ENCODE measurements around the gene DCLK2. TPM values are rescaled to one million over a fixed set of nuclear protein-coding genes. Genes with fewer than 3 reads are reported as not detected.

The DCLK2 gene
- total RNA-seq, 6 donors from 2014 or later: 2.1 to 16.8 (median 3.3) TPM

- H3K9me3 ChIP-seq: no peaks in the 10 kb centered on the region
- ATAC-seq (ENCODE audit: low FRiP score in 2 of 2) (no peak), DNase-seq (no peak)
- no peaks in the 10 kb centered on the region for H3K27me3 ChIP-seq
- no peak overlapping the region for H3K4me3 ChIP-seq
- no peaks in the 10 kb centered on the region for H3K36me3 ChIP-seq
- no peak for TF ChIP-seq POLR2AphosphoS5 (IDR thresholded peaks at IDR 0.05)
- no peak for TF ChIP-seq POLR2A (IDR thresholded peaks at IDR 0.05)
- TF ChIP-seq CTCF (IDR thresholded peaks at IDR 0.05): no peak
- no peak for TF ChIP-seq EP300 (IDR thresholded peaks at IDR 0.05)
- 51 to 53% methylated on average over 3 of the region's 3 CpGs for WGBS, 2 donors
- no peaks in the 10 kb centered on the region for H3K4me1 ChIP-seq
- no peak overlapping the region for H3K27ac ChIP-seq
These were observed 28.6 kb downstream of the DCLK2 start for GRCh38 chr4:150106886-150107285.

GRCh38 chr4:150108691-150109090, 30.4 kb downstream of the DCLK2 start:
- Histone ChIP-seq H3K36me3 (no peaks in the 10 kb centered on the region), H3K27me3 (no peaks in the 10 kb centered on the region), H3K4me1 (no peaks in the 10 kb centered on the region), H3K27ac (no peak overlapping the region), H3K4me3 (no peak overlapping the region), H3K9me3 (no peaks in the 10 kb centered on the region)
- DNase-seq (no peak), ATAC-seq (ENCODE audit: low FRiP score in 2 of 2) (no peak)
- TF ChIP-seq CTCF (IDR thresholded peaks at IDR 0.05) (no peak), POLR2AphosphoS5 (IDR thresholded peaks at IDR 0.05) (no peak), EP300 (IDR thresholded peaks at IDR 0.05) (no peak), POLR2A (IDR thresholded peaks at IDR 0.05) (no peak)
- 79 to 95% methylated on average over 1 of the region's 1 CpG for WGBS, 2 donors

GRCh38 chr4:150114641-150115040, 36.4 kb downstream of the DCLK2 start:
- TF ChIP-seq EP300 (IDR thresholded peaks at IDR 0.05): no peak
- TF ChIP-seq POLR2AphosphoS5 (IDR thresholded peaks at IDR 0.05): no peak
- TF ChIP-seq POLR2A (IDR thresholded peaks at IDR 0.05): no peak
- no peak for TF ChIP-seq CTCF (IDR thresholded peaks at IDR 0.05)
- 94 to 95% methylated on average over 1 of the region's 1 CpG for WGBS, 2 donors
- DNase-seq (no peak), ATAC-seq (ENCODE audit: low FRiP score in 2 of 2) (no peak)
- Histone ChIP-seq H3K4me3 (no peak overlapping the region), H3K9me3 (peaks cover 0 to 4% (median 0%) of the 10 kb centered on the region in 4 donors), H3K27ac (no peak overlapping the region), H3K27me3 (no peaks in the 10 kb centered on the region), H3K4me1 (peaks cover 0 to 4% (median 0%) of the 10 kb centered on the region in 4 donors), H3K36me3 (no peaks in the 10 kb centered on the region)

- Histone ChIP-seq H3K27me3 (no peaks in the 10 kb centered on the region), H3K27ac (no peak overlapping the region), H3K4me3 (no peak overlapping the region), H3K9me3 (peaks cover 0 to 4% (median 0%) of the 10 kb centered on the region in 4 donors), H3K4me1 (peaks cover 0 to 6% (median 0%) of the 10 kb centered on the region in 4 donors), H3K36me3 (no peaks in the 10 kb centered on the region)
- TF ChIP-seq POLR2A (IDR thresholded peaks at IDR 0.05) (no peak), POLR2AphosphoS5 (IDR thresholded peaks at IDR 0.05) (no peak), EP300 (IDR thresholded peaks at IDR 0.05) (no peak), CTCF (IDR thresholded peaks at IDR 0.05) (no peak)
- no peak for ATAC-seq (ENCODE audit: low FRiP score in 2 of 2)
- no peak for DNase-seq
- WGBS, 2 donors: 88 to 100% methylated on average over 2 of the region's 2 CpGs
These were observed 37.6 kb downstream of the DCLK2 start for GRCh38 chr4:150115851-150116250.

- no peak for DNase-seq
- no peak for ATAC-seq (ENCODE audit: low FRiP score in 2 of 2)
These were observed 38.3 kb downstream of the DCLK2 start for GRCh38 chr4:150116506-150116905.

More at GRCh38 chr4:150116506-150116905, 38.3 kb downstream of the DCLK2 start:
- Histone ChIP-seq H3K9me3 (peaks cover 0 to 4% (median 2%) of the 10 kb centered on the region in 4 donors), H3K4me3 (no peak overlapping the region), H3K27ac (no peak overlapping the region), H3K4me1 (peaks cover 0 to 6% (median 0%) of the 10 kb centered on the region in 4 donors), H3K36me3 (no peaks in the 10 kb centered on the region), H3K27me3 (no peaks in the 10 kb centered on the region)
- 97% methylated on average over 2 of the region's 2 CpGs; no CpG with 5 or more reads in 1 of the 2 donors for WGBS, 2 donors
- TF ChIP-seq POLR2A (IDR thresholded peaks at IDR 0.05) (no peak), CTCF (IDR thresholded peaks at IDR 0.05) (no peak), POLR2AphosphoS5 (IDR thresholded peaks at IDR 0.05) (no peak), EP300 (IDR thresholded peaks at IDR 0.05) (no peak)

All from upper lobe of left lung (tissue), 6 donors.